HG03095 (cell line): ENCODE results near the gene DUSP18.
"Not testable (repeated sequence)": the region's sequence is repeated elsewhere in the genome, so short reads cannot be mapped to it uniquely, and the experiment has no call there.

Experiments used
- ATAC-seq: cut with Tn5 transposase; IDR thresholded peaks from one replicate; pipeline ENCODE4 v1.9.1; 2021; ENCODE audit warnings: moderate library complexity; ENCODE audit not compliant: unreplicated experiment

DUSP18 gene

GRCh38 chr22:30679895-30680690 is 12.4 kb upstream of the DUSP18 start:
- ATAC-seq, result not testable (repeated sequence)

GRCh38 chr22:30676565-30676964 is 8.9 kb upstream of the DUSP18 start:
- not testable (repeated sequence) for ATAC-seq

- ATAC-seq, result no peak
These were observed 7.8 kb upstream of the DUSP18 start for GRCh38 chr22:30675436-30675835.

- no peak for ATAC-seq
These were observed 6.8 kb upstream of the DUSP18 start for GRCh38 chr22:30674482-30674881.

DNA sequence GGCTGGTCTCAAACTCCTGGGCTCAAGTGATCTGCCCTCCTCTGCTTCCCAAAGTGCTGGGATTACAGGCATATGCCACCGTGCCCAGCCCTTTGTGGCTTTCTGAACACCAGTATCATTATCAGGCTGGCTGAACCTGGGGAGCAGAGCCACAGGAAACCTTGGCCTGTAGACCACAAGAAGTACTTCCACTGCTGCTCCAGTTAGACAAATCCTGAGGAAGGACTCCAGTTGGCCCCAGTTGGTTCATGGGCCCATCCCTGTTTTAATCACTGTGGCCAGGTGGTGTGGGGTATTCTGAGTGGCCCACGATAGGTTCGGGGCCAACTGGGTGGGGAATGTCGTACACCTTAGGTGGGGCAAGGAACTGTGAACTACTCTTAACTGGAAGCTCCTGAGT is 5.5 kb upstream of the DUSP18 start:
- no peak for ATAC-seq

GRCh38 chr22:30671071-30671470 is 3.4 kb upstream of the DUSP18 start:
- ATAC-seq, result no peak

- ATAC-seq, result no peak
These were observed 673 bp upstream of the DUSP18 start for GRCh38 chr22:30668386-30668710.

DNA sequence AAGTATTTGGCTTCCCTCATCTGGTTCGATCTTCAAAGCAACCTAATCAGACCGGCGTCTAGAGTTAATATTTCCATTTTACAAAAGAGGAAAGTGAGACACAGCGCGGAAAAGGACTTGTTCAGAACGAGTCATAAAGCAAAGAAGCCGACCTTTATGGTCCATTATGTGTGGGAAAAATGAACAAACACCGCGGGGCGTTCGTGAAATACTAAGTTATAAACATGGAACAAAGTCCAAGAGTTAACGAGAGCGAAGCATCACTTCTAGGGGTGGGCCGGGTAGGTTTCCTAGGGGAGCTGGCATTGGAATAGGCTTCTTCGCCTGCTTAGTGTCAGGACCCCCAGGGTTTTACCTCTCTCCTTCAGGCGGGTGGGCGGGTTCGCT is 575 bp downstream of the DUSP18 start:
- ATAC-seq, result no peak

- no peak for ATAC-seq
These were observed 1.9 kb downstream of the DUSP18 start for GRCh38 chr22:30665786-30666185.

- no peak for ATAC-seq
These were observed 2.4 kb downstream of the DUSP18 start for GRCh38 chr22:30665266-30665665.

GRCh38 chr22:30664798-30665197 is 2.9 kb downstream of the DUSP18 start:
- no peak for ATAC-seq

DNA sequence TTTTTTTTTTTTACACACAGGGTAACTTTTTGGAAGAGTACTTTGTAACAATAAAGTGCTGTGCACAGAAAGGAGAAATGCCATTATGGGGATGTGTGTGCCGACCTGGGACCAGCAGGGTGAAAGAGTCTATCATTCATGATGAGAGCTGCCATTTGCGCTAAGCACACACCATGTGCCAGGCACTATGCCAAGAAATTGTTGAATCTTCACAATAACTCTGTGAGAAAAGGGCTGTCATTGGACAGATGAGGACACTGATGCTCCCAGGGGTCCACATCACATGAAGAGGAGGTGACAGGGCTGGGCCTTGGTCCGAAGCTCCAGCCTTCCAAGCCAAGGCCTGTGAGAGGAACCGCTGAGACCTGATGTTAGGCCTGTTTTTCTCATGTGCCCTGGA is 5.6 kb downstream of the DUSP18 start:
- ATAC-seq, result no peak

GRCh38 chr22:30655532-30655931 is 12.1 kb downstream of the DUSP18 start:
- no peak for ATAC-seq

GRCh38 chr22:30654361-30654760 is 13.3 kb downstream of the DUSP18 start:
- no peak for ATAC-seq

DNA sequence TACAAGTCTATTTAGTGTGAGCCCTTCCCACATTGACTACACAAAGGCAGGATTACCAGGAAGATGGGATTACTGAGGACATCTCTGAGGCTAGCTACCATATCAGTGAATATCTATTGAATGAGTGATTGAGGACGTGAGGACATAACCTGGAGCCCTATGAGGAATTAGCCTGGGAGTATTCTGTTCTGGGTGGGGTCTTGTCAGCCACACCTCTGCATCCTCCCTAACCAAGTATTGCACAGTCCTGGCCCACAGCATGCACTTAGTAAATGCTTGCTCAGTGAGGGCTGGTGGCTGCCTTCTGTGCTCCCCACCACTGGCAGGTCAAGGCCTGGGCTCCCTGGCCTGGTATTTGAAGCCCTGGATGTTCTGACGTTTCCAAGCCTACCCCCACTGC is 14.8 kb downstream of the DUSP18 start:
- ATAC-seq, result no peak

DNA sequence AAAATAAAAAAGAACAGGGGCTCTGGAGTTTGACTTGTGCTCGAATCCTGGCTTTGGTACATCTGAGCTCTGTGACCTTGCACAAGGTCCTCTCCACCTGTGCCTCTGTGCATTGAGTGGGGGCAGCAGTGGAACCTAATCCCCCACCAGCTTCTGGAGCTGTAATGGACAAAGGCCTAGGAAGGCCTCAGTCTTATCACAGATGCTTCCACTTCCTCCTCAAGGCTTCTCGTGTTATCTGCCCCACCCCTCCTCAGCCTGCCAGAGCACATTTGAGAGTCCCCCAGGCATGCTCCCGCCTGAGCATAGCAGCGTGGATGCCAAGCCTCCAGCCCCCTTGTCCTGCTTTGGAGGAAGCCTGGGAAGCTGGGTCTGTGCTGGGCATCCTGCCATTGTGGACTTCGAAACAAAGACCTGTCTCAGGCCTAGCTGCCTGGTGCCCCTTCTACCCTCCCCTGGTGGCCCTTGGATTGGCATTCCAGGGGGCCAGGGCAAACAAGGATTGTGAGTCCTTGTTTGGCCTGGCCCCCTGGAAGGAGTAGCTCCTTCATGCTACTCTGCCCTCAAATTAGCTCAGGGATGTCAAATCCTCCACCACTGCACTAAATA is 17.1 kb downstream of the DUSP18 start:
- ATAC-seq, result no peak

DNA sequence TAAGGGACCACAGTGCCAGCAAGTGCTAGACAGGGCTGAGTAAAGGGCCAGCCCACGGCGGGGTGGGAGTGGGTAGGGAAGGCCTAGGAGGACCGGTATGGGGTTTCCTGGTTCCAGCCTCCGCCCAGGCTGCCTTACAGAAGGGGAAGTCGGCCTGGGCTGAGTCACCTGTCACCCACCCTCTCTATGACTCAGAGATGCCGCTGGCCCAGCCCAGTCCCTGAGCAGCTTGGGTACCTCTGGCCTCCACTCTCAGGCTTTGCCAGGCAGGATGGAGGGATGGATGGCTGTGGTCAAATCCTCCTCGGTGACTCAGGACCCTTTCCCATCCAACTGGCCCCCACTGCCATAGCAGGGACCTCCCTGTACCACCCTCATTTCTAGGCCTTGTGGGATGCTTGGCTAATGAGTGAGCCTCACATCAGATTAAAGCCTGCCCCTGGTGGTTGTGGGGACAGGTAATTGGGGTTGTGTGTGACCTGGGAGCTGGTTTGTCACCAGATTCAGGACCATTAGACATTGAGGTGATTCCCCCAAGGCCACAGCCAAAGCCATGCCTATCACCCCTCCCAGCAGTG is 18.2 kb downstream of the DUSP18 start:
- ATAC-seq, result peak; percentile 65

- ATAC-seq, result no peak
These were observed 18.9 kb downstream of the DUSP18 start for GRCh38 chr22:30648825-30649224.

- ATAC-seq, result no peak
These were observed 20.1 kb downstream of the DUSP18 start for GRCh38 chr22:30647536-30647935.

GRCh38 chr22:30646518-30647160 is 21.0 kb downstream of the DUSP18 start:
- no peak for ATAC-seq

GRCh38 chr22:30643055-30643875 is 24.4 kb downstream of the DUSP18 start:
- ATAC-seq, result no peak
